Stomach (tissue), 9 donors: ENCODE measurements around the gene ACAD11. TPM values are rescaled to one million over a fixed set of nuclear protein-coding genes. Genes with fewer than 3 reads are reported as not detected.

Experiments
- DNase-seq, 2 donors: peaks; one replicate each; pipeline versions ENCODE4 v3.0.0 to v3.0.0-alpha.2; 2013 to 2019
- H3K27ac ChIP-seq, 5 donors: fragments of 200-600 bp in 4 of 5; sonication (generic) in 4 of 5; one replicate each; pipeline ENCODE4 v1.5.1; 2013 to 2019; ENCODE audit warnings: mild to moderate bottlenecking in 1 of 5, moderate library complexity in 1 of 5
- H3K27me3 ChIP-seq, 3 donors: fragments of 200-600 bp; sonication (generic); one replicate each; pipeline ENCODE4 v1.5.1; 2017 to 2019; ENCODE audit warnings: mixed run types in 1 of 3
- H3K36me3 ChIP-seq, 4 donors: fragments of 200-600 bp; sonication (generic); 1 replicate in 3 of 4; 2 replicates in 1 of 4; pipeline ENCODE4 v1.5.1; 2016 to 2019
- H3K4me1 ChIP-seq, 4 donors: fragments of 200-600 bp; sonication (generic); one replicate each; pipeline ENCODE4 v1.5.1; 2016 to 2019
- H3K4me3 ChIP-seq, 4 donors: fragments of 200-600 bp; sonication (generic) in 3 of 4; one replicate each; pipeline ENCODE4 v1.5.1; 2016 to 2019; ENCODE audit warnings: mild to moderate bottlenecking in 1 of 4
- H3K9me3 ChIP-seq, 4 donors: fragments of 200-600 bp; sonication (generic); one replicate each; pipeline ENCODE4 v1.5.1; 2016 to 2019
- CTCF ChIP-seq, 7 experiments: fragments of 450-650 bp in 4 of 7; fragments of 200-600 bp in 3 of 7; sonication (generic) in 3 of 7; IDR thresholded peaks; one replicate each; pipeline ENCODE4 v1.5.1; 2016 to 2019; ENCODE audit warnings: antibody characterized with exemption in 7 of 7, control low read depth in 2 of 7, mild to moderate bottlenecking in 1 of 7
- EP300 ChIP-seq: sonication (generic); formaldehyde crosslinking; IDR thresholded peaks from one replicate; pipeline ENCODE4 v1.6.1; 2017; ENCODE audit warnings: antibody characterized with exemption
- POLR2A ChIP-seq, 4 donors: fragments of 450-650 bp; IDR thresholded peaks; one replicate each; pipeline ENCODE4 v1.6.1; 2016; ENCODE audit warnings: antibody characterized with exemption in 4 of 4, control low read depth in 2 of 4, mild to moderate bottlenecking in 1 of 4, moderate library complexity in 1 of 4
- POLR2AphosphoS5 ChIP-seq, 3 donors: sonication (generic); formaldehyde crosslinking; IDR thresholded peaks; one replicate each; pipeline ENCODE4 v1.6.1; 2016; ENCODE audit warnings: antibody characterized with exemption in 3 of 3
- WGBS, 5 donors: extraction: QIAGEN DNeasy Blood & Tissue Kit in 3 of 5; methylation state at CpG; one replicate each; pipeline versions ENCODE4 v1.1.5 to v1.1.7; 2013 to 2018; 5-methylcytosine and 5-hydroxymethylcytosine counted together
- intact Hi-C: fragments of 100-400 bp; cut with DNase I; formaldehyde crosslinking; loops from one replicate; pipeline ENCODE4 v1.15.1; 2023; ENCODE audit warnings: low total_unique reads
- polyA plus RNA-seq, 3 donors: library from polyadenylated mRNA; stranded (reverse); fragments of 200-250 nt; gene quantifications; one replicate each; pipeline ENCODE4 v1.2.3, GENCODE V29; 2013
- total RNA-seq, 5 donors: library from RNA; depleted of rRNA; stranded (reverse); fragments of >200 nt; gene quantifications; one replicate each; pipeline versions ENCODE4 v1.1.0 to v1.2.3, GENCODE V29; 2014 to 2016
- donor health status: healthy with polysubstance abuse.
- donor health status: Bipolar disorder and iron deficiency.
- donor health status: healthy.

Gene ACAD11
- total and polyA plus RNA-seq, 8 donors, result 2.6 to 137 (median 26.2) TPM

- WGBS, 5 donors, result 86 to 100% (median 97%) methylated on average over 1 of the region's 1 CpG
- H3K36me3 ChIP-seq, result peaks cover 5 to 55% (median 46%) of the 10 kb centered on the region in 4 donors
- DNase-seq, result no peak
- H3K27me3 ChIP-seq, result no peaks in the 10 kb centered on the region
- no peak for TF ChIP-seq CTCF (IDR thresholded peaks at IDR 0.05)
- TF ChIP-seq POLR2AphosphoS5 (IDR thresholded peaks at IDR 0.05), result no peak
- no peak for TF ChIP-seq POLR2A (IDR thresholded peaks at IDR 0.05)
- no peak for TF ChIP-seq EP300
- H3K27ac ChIP-seq, result no peak overlapping the region
- no peaks in the 10 kb centered on the region for H3K4me1 ChIP-seq
- intact Hi-C loops, result no loop called here
- no peak overlapping the region for H3K4me3 ChIP-seq
- H3K9me3 ChIP-seq, result no peaks in the 10 kb centered on the region
Observed at GRCh38 chr3:132625613-132626012, 34.0 kb downstream of the ACAD11 start.

- TF ChIP-seq POLR2AphosphoS5 (IDR thresholded peaks at IDR 0.05), result no peak
- no peak for TF ChIP-seq CTCF (IDR thresholded peaks at IDR 0.05)
- TF ChIP-seq EP300, result no peak
- TF ChIP-seq POLR2A (IDR thresholded peaks at IDR 0.05), result no peak
- no peak for DNase-seq
- WGBS, 5 donors, result 94 to 98% (median 97%) methylated on average over 7 of the region's 7 CpGs
- no peaks in the 10 kb centered on the region for H3K4me1 ChIP-seq
- no peak overlapping the region for H3K4me3 ChIP-seq
- intact Hi-C loops, result no loop called here
- H3K27ac ChIP-seq, result no peak overlapping the region
- peaks cover 5 to 55% (median 47%) of the 10 kb centered on the region in 4 donors for H3K36me3 ChIP-seq
- no peaks in the 10 kb centered on the region for H3K27me3 ChIP-seq
- no peaks in the 10 kb centered on the region for H3K9me3 ChIP-seq
Observed at GRCh38 chr3:132624790-132625189, 34.8 kb downstream of the ACAD11 start.

GRCh38 chr3:132623646-132624045, 36.0 kb downstream of the ACAD11 start:
- no peak overlapping the region for H3K4me3 ChIP-seq
- H3K4me1 ChIP-seq, result no peaks in the 10 kb centered on the region
- intact Hi-C loops, result no loop called here
- WGBS, 5 donors, result 77 to 100% (median 90%) methylated on average over 1 of the region's 1 CpG
- H3K36me3 ChIP-seq, result peaks cover 5 to 50% (median 50%) of the 10 kb centered on the region in 4 donors
- no peak overlapping the region for H3K27ac ChIP-seq
- H3K9me3 ChIP-seq, result no peaks in the 10 kb centered on the region
- no peaks in the 10 kb centered on the region for H3K27me3 ChIP-seq
- DNase-seq, result no peak
- no peak for TF ChIP-seq EP300
- no peak for TF ChIP-seq POLR2A (IDR thresholded peaks at IDR 0.05)
- TF ChIP-seq POLR2AphosphoS5 (IDR thresholded peaks at IDR 0.05), result no peak
- TF ChIP-seq CTCF (IDR thresholded peaks at IDR 0.05), result no peak

- Histone ChIP-seq H3K27ac (no peak overlapping the region), H3K4me3 (no peak overlapping the region), H3K4me1 (no peaks in the 10 kb centered on the region), H3K9me3 (no peaks in the 10 kb centered on the region), H3K36me3 (peaks cover 5 to 53% (median 47%) of the 10 kb centered on the region in 4 donors), H3K27me3 (no peaks in the 10 kb centered on the region)
- TF ChIP-seq EP300 (no peak), CTCF (IDR thresholded peaks at IDR 0.05) (no peak), POLR2A (IDR thresholded peaks at IDR 0.05) (no peak), POLR2AphosphoS5 (IDR thresholded peaks at IDR 0.05) (no peak)
- intact Hi-C loops, result no loop called here
- no peak for DNase-seq
- WGBS, 5 donors, result 89 to 96% (median 94%) methylated on average over 1 of the region's 1 CpG
Observed at GRCh38 chr3:132622761-132623160, 36.8 kb downstream of the ACAD11 start.
